Amygdala (tissue), 56 donors: ENCODE results near the gene SSBP2.
A peak's percentile ranks its signal among the peaks of the same experiment; 100 is the strongest.
"Not testable (repeated sequence)": the region's sequence is repeated elsewhere in the genome, so short reads cannot be mapped to it uniquely, and the experiment has no call there.

ENCODE experiments used
- DNase-seq, 56 donors: peaks; one replicate each; lab custom pipeline; 2025; lab: John Stamatoyannopoulos, UW

SSBP2 gene

GRCh38 chr5:81544351-81545018, 206.4 kb downstream of the SSBP2 start:
- no peak for DNase-seq

GRCh38 chr5:81542242-81542641, 208.7 kb downstream of the SSBP2 start:
- DNase-seq = no peak

- DNase-seq = no peak
Observed at GRCh38 chr5:81537905-81538547, 212.9 kb downstream of the SSBP2 start.

- DNase-seq = no peak
Observed at GRCh38 chr5:81534441-81534840, 216.5 kb downstream of the SSBP2 start.

GRCh38 chr5:81533629-81534405, 217.1 kb downstream of the SSBP2 start:
- no peak for DNase-seq

GRCh38 chr5:81530919-81531318, 220.0 kb downstream of the SSBP2 start:
- DNase-seq = no peak

GRCh38 chr5:81525690-81526089, 225.2 kb downstream of the SSBP2 start:
- DNase-seq = no peak

- DNase-seq = no peak
Observed at GRCh38 chr5:81524015-81524414, 226.9 kb downstream of the SSBP2 start.

GRCh38 chr5:81522571-81522970, 228.3 kb downstream of the SSBP2 start:
- peak in 2 of 56 donors; percentile 0 to 6 for DNase-seq

GRCh38 chr5:81520769-81521168, 230.1 kb downstream of the SSBP2 start:
- DNase-seq = no peak

GRCh38 chr5:81519217-81519905, 231.5 kb downstream of the SSBP2 start:
- no peak for DNase-seq

- no peak for DNase-seq
Observed at GRCh38 chr5:81517462-81517861, 233.4 kb downstream of the SSBP2 start.

- DNase-seq = no peak
Observed at GRCh38 chr5:81516091-81516490, 234.8 kb downstream of the SSBP2 start.

GRCh38 chr5:81513982-81514381, 236.9 kb downstream of the SSBP2 start:
- DNase-seq = no peak

GRCh38 chr5:81513473-81513872, 237.4 kb downstream of the SSBP2 start:
- no peak for DNase-seq

- DNase-seq = peak in 41 of 56 donors; percentile 0 to 80 (median 29)
Observed at GRCh38 chr5:81506900-81507588, 243.9 kb downstream of the SSBP2 start.

- no peak for DNase-seq
Observed at GRCh38 chr5:81506378-81506777, 244.5 kb downstream of the SSBP2 start.

- no peak for DNase-seq
Observed at GRCh38 chr5:81505672-81506071, 245.2 kb downstream of the SSBP2 start.

GRCh38 chr5:81503602-81504001, 247.3 kb downstream of the SSBP2 start:
- DNase-seq = not testable (repeated sequence)

GRCh38 chr5:81495286-81495685, 255.6 kb downstream of the SSBP2 start:
- no peak for DNase-seq
